SH-SY5Y (cell line): ENCODE measurements around the gene DIP2C.

Source experiments
- GATA2 ChIP-seq: IDR thresholded peaks from 2 replicates; pipeline ENCODE4 v1.6.1; 2011; ENCODE audit warnings: mild to moderate bottlenecking, low read depth, low read length
- GATA3 ChIP-seq: IDR thresholded peaks from 2 replicates; pipeline ENCODE4 v1.6.1; 2011; ENCODE audit warnings: low read depth, mild to moderate bottlenecking, low read length, moderate library complexity

GRCh38 chr10:393787-394438 is 295.6 kb downstream of the DIP2C start:
- no peak for TF ChIP-seq GATA2
- TF ChIP-seq GATA3: no peak
